Fibroblast of lung (primary cell): Measurements from ENCODE around the gene RELCH. TPM values are rescaled to one million over a fixed set of nuclear protein-coding genes. Genes with fewer than 3 reads are reported as not detected.

Experiments
- DNase-seq, 2 donors: peaks; one replicate each; pipeline versions ENCODE4 v3.0.0 to v3.0.0-alpha.2; 2010; ENCODE audit warnings: low read depth in 2 of 2
- H2AFZ ChIP-seq: 2 replicates; pipeline ENCODE4 v1.5.1; 2012; ENCODE audit warnings: low read length, control low read depth, inconsistent platforms
- H3K27ac ChIP-seq: 2 replicates; pipeline ENCODE4 v1.5.1; 2011; ENCODE audit warnings: low read length, control low read depth; ENCODE audit not compliant: insufficient read depth
- H3K27me3 ChIP-seq: 2 replicates; pipeline ENCODE4 v1.5.1; 2011; ENCODE audit warnings: mild to moderate bottlenecking, low read length; ENCODE audit not compliant: control insufficient read depth, insufficient read depth
- H3K36me3 ChIP-seq: 2 replicates; pipeline ENCODE4 v1.5.1; 2011; ENCODE audit warnings: low read length; ENCODE audit not compliant: control insufficient read depth, insufficient read depth
- H3K4me1 ChIP-seq: 2 replicates; pipeline ENCODE4 v1.5.1; 2011; ENCODE audit warnings: low read length; ENCODE audit not compliant: control insufficient read depth, insufficient read depth; ENCODE audit errors: extremely low read depth
- H3K4me2 ChIP-seq: 2 replicates; pipeline ENCODE4 v1.5.1; 2011; ENCODE audit warnings: low read length, control low read depth; ENCODE audit not compliant: insufficient read depth; ENCODE audit errors: extremely low read depth
- H3K4me3 ChIP-seq, 4 experiments: fragments of 200-600 bp in 1 of 4; sonication (generic) in 1 of 4; replicated peaks in 1 of 4; 2 replicates each; pipeline ENCODE4 v1.5.1; 2011 to 2016; ENCODE audit warnings: low read length in 4 of 4, low read depth in 3 of 4, mild to moderate bottlenecking in 3 of 4, control low read depth in 2 of 4, inconsistent platforms in 1 of 4, mixed read lengths in 1 of 4; ENCODE audit not compliant: insufficient read depth in 1 of 4; ENCODE audit errors: control extremely low read depth in 1 of 4
- H3K79me2 ChIP-seq: 2 replicates; pipeline ENCODE4 v1.5.1; 2012; ENCODE audit warnings: mild to moderate bottlenecking, low read length, inconsistent platforms; ENCODE audit not compliant: control insufficient read depth, insufficient read depth
- H3K9ac ChIP-seq: 2 replicates; pipeline ENCODE4 v1.5.1; 2011; ENCODE audit warnings: mild to moderate bottlenecking, low read length, control low read depth; ENCODE audit not compliant: insufficient read depth
- H3K9me3 ChIP-seq: 2 replicates; pipeline ENCODE4 v1.5.1; 2012; ENCODE audit warnings: low read depth, low read length; ENCODE audit not compliant: control insufficient read depth, insufficient read depth
- H4K20me1 ChIP-seq: 2 replicates; pipeline ENCODE4 v1.5.1; 2011; ENCODE audit warnings: low read length; ENCODE audit not compliant: control insufficient read depth, insufficient read depth; ENCODE audit errors: extremely low read depth
- EZH2 ChIP-seq: IDR thresholded peaks from 2 replicates; pipeline ENCODE4 v1.5.1; 2012; ENCODE audit warnings: low read length, control low read depth, mild to moderate bottlenecking; ENCODE audit errors: missing control alignments
- polyA plus RNA-seq, 2 donors: library from polyadenylated mRNA; depleted of rRNA in 1 of 2; stranded (reverse) in 1 of 2; unstranded in 1 of 2; fragments of >200 nt; gene quantifications; 2 replicates each; pipeline ENCODE4 v1.2.1, GENCODE V29; 2011 to 2012; ENCODE audit warnings: missing spikeins in 1 of 2
- total RNA-seq: library from RNA; depleted of rRNA; stranded (reverse); fragments of >200 nt; gene quantifications from 2 replicates; pipeline ENCODE4 v1.2.1, GENCODE V29; 2014
- TF ChIP-seq, protein P1 (sequence below), 2 donors: IDR thresholded peaks in 1 of 2; conservative IDR thresholded peaks in 1 of 2; 1 replicate in 1 of 2; 2 replicates in 1 of 2; pipeline ENCODE4 v1.5.1; 2011 to 2012; ENCODE audit warnings: low read length in 2 of 2, control low read depth in 1 of 2, inconsistent platforms in 1 of 2, low read depth in 1 of 2, mild to moderate bottlenecking in 1 of 2

RELCH gene
- total and polyA plus RNA-seq, 2 donors (not counting 1 experiment from before 2014, with no cell fraction given) = 13.1 to 34.5 TPM

DNA sequence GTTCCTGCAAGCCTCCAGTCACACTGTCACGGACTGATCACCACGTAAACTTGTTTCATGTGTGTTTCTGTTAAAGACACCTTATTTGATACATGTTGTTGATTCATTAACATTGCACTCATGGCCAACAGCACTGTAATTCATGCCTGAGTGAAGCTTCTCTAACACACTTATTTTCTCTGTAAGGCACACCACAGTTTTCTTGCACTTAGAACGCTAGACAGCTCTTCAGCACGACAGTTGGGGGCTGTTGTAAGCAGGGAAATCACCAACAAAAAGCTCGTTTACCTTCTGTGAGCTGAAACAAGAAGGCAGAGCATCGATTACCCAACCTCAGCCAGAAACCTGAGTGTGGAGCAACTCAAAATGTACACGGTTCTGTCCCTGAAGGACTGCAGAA lies 166.1 kb downstream of the RELCH start:
- TF ChIP-seq, protein P1, sequence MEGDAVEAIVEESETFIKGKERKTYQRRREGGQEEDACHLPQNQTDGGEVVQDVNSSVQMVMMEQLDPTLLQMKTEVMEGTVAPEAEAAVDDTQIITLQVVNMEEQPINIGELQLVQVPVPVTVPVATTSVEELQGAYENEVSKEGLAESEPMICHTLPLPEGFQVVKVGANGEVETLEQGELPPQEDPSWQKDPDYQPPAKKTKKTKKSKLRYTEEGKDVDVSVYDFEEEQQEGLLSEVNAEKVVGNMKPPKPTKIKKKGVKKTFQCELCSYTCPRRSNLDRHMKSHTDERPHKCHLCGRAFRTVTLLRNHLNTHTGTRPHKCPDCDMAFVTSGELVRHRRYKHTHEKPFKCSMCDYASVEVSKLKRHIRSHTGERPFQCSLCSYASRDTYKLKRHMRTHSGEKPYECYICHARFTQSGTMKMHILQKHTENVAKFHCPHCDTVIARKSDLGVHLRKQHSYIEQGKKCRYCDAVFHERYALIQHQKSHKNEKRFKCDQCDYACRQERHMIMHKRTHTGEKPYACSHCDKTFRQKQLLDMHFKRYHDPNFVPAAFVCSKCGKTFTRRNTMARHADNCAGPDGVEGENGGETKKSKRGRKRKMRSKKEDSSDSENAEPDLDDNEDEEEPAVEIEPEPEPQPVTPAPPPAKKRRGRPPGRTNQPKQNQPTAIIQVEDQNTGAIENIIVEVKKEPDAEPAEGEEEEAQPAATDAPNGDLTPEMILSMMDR (conservative IDR thresholded peaks at IDR 0.05 in 1 of 2, IDR thresholded peaks at IDR 0.05 in 1 of 2; ENCODE audit: low read depth in 1 of 2, low read length in 2 of 2) = no peak
- no peak for TF ChIP-seq EZH2
- no peaks in the 10 kb centered on the region for H4K20me1 ChIP-seq

DNA sequence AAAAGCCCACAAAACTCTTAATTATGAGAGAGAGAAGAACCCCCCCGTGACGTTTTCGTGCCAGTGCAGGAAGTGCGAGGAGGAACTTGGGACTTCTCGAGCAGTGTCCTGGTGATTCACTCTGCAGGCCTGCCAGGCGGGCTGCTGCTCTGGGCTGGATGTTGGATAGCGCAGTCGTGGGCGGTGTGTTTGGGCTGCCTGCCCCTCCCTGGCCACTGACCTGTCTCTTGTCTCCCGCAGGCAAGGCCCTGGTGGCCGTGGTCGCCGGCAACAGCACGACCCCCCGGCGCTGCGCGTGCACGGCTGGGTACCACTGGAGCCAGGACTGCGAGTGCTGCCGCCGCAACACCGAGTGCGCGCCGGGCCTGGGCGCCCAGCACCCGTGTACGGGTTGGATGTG lies 167.1 kb downstream of the RELCH start:
- Histone ChIP-seq H2AFZ (no peak overlapping the region), H3K27me3 (no peaks in the 10 kb centered on the region), H3K4me2 (no peak overlapping the region), H3K79me2 (no peaks in the 10 kb centered on the region), H3K4me1 (no peaks in the 10 kb centered on the region), H3K27ac (no peak overlapping the region), H3K4me3 (no peak overlapping the region), H3K9ac (no peak overlapping the region), H4K20me1 (no peaks in the 10 kb centered on the region), H3K36me3 (no peaks in the 10 kb centered on the region), H3K9me3 (no peaks in the 10 kb centered on the region)
- no peak for TF ChIP-seq EZH2
- TF ChIP-seq, protein P1 (conservative IDR thresholded peaks at IDR 0.05 in 1 of 2, IDR thresholded peaks at IDR 0.05 in 1 of 2; ENCODE audit: low read depth in 1 of 2, low read length in 2 of 2) = no peak
- DNase-seq = no peak

More for the DNA sequence above, 166.1 kb downstream of the RELCH start:
- no peaks in the 10 kb centered on the region for H3K4me1 ChIP-seq
- no peak overlapping the region for H2AFZ ChIP-seq
- H3K79me2 ChIP-seq = no peaks in the 10 kb centered on the region
- H3K4me3 ChIP-seq = no peak overlapping the region
- no peak overlapping the region for H3K27ac ChIP-seq
- H3K27me3 ChIP-seq = no peaks in the 10 kb centered on the region
- DNase-seq = no peak
- H3K9ac ChIP-seq = no peak overlapping the region
- no peak overlapping the region for H3K4me2 ChIP-seq
- no peaks in the 10 kb centered on the region for H3K9me3 ChIP-seq
- no peaks in the 10 kb centered on the region for H3K36me3 ChIP-seq

DNA sequence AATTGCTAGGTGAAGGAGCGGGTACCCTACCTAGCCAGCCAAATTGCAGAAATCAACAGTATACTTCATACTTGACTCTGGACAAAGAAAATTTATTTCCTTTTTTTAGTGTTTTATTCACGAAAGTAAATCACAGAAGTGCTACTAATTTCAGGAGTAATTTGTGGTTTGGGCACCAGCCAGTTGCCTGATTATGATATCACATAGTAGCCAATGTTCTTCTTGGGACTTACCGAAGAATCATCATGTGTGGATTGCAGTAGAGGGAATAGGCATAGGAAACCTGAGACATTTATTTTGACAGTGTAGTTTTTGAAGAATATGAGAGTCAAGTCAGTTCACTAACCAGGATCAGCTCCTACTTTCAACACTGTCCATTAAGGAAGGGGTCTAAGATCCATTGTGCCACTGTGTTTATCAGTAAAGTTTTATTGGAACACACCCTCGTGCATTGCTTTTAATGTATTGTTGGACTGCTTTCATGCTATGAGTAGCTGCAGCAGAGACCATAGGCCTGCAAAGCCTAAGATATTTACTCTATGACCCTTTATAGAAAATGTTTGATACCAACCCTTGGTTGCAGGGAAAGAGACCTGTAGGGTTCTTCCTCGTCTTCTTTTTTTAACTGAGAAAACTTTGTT lies 170.1 kb downstream of the RELCH start:
- Histone ChIP-seq H3K36me3 (no peaks in the 10 kb centered on the region), H4K20me1 (no peaks in the 10 kb centered on the region), H3K4me2 (no peak overlapping the region), H3K4me3 (no peak overlapping the region), H3K9ac (no peak overlapping the region), H3K27me3 (peaks cover 5% of the 10 kb centered on the region), H3K79me2 (no peaks in the 10 kb centered on the region), H2AFZ (no peak overlapping the region), H3K27ac (no peak overlapping the region), H3K9me3 (no peaks in the 10 kb centered on the region), H3K4me1 (no peaks in the 10 kb centered on the region)
- no peak for DNase-seq
- no peak for TF ChIP-seq EZH2
- TF ChIP-seq, protein P1 (conservative IDR thresholded peaks at IDR 0.05 in 1 of 2, IDR thresholded peaks at IDR 0.05 in 1 of 2; ENCODE audit: low read depth in 1 of 2, low read length in 2 of 2) = no peak

Other genes starting within 250 kb of the RELCH start
- gene PIGN, start 199 bp upstream of the RELCH start, total RNA-seq = 31.7 and 35.2 TPM in 2 replicates
- gene PIGN, start 199 bp upstream of the RELCH start, polyA plus RNA-seq = 25.1 and 39.8 TPM in 2 replicates
- gene TNFRSF11A, start 138.1 kb downstream of the RELCH start, total RNA-seq = 0.26 and 0.66 TPM in 2 replicates
- gene TNFRSF11A, start 138.1 kb downstream of the RELCH start, polyA plus RNA-seq = 0.11 and 0.45 TPM in 2 replicates